Measurements from ENCODE around the gene TRIM72.
A peak's percentile ranks its signal among the peaks of the same experiment; 100 is the strongest.

The TRIM72 gene

GRCh38 chr16:31200821-31201568 lies 12.9 kb upstream of the TRIM72 start:
- no peak for DNase-seq (ENCODE audit: low read depth, low spot score)
- POLR2A ChIA-PET, result interaction anchor here (3.5 kb wide), 1 partner anchor 21 kb away, joined by 24 read pairs; the partner anchor contains the start of gene FUS
- no peak for TF ChIP-seq CTCF (IDR thresholded peaks at IDR 0.05; ENCODE audit: insufficient read depth, low read length, missing control alignments)
- CTCF ChIA-PET, result interaction anchor here (0.9 to 2.9 kb wide), 3 partner anchors 41 to 243 kb away, joined by 4 to 18 read pairs (median 5); partner anchors contain the start of gene ZNF843
- H3K4me3 ChIP-seq (ENCODE audit: low read depth, low read length), result peak overlapping the region; percentile 69

- CTCF ChIA-PET, result interaction anchor here (0.9 to 2.9 kb wide), 4 partner anchors 42 to 259 kb away, joined by 4 to 18 read pairs (median 6); partner anchors contain the start of gene ZNF843
- peak overlapping the region; percentile 69 for H3K4me3 ChIP-seq (ENCODE audit: low read depth, low read length)
- TF ChIP-seq CTCF (IDR thresholded peaks at IDR 0.05; ENCODE audit: insufficient read depth, low read length, missing control alignments), result no peak
- DNase-seq (ENCODE audit: low read depth, low spot score), result no peak
- POLR2A ChIA-PET, result interaction anchor here (0.6 to 3.5 kb wide), 3 partner anchors 19 to 246 kb away, joined by 3 to 24 read pairs (median 7); partner anchors contain the start of gene FUS
Measured at GRCh38 chr16:31201582-31202413, 12.1 kb upstream of the TRIM72 start.

GRCh38 chr16:31202414-31203375 lies 11.2 kb upstream of the TRIM72 start, which contains the start of gene PYCARD:
PYCARD (minus strand) TSS chr16:31202760; CDS start chr16:31202690, 70 bp downstream.
- H3K4me3 ChIP-seq (ENCODE audit: low read depth, low read length), result peak within 1 kb of the TSS; percentile 69
- DNase-seq (ENCODE audit: low read depth, low spot score), result no peak
- no peak for TF ChIP-seq CTCF (IDR thresholded peaks at IDR 0.05; ENCODE audit: insufficient read depth, low read length, missing control alignments)
- ChIA-PET CTCF (interaction anchor here (1.1 to 2.9 kb wide), 2 partner anchors 241 to 258 kb away, joined by 6 to 18 read pairs; partner anchors contain the start of gene ZNF843), POLR2A (interaction anchor here (0.6 to 3.5 kb wide), 3 partner anchors 20 to 247 kb away, joined by 3 to 24 read pairs (median 7); partner anchors contain the start of gene FUS)

GRCh38 chr16:31204871-31205666 lies 8.8 kb upstream of the TRIM72 start:
- ChIA-PET POLR2A (no interaction called here), CTCF (no interaction called here)
- no peak overlapping the region for H3K4me3 ChIP-seq (ENCODE audit: low read depth, low read length)

More at GRCh38 chr16:31204871-31205666, 8.8 kb upstream of the TRIM72 start:
- TF ChIP-seq CTCF (IDR thresholded peaks at IDR 0.05; ENCODE audit: insufficient read depth, low read length, missing control alignments), result no peak
- DNase-seq (ENCODE audit: low read depth, low spot score), result no peak
